GM12873 (cell line): Measurements from ENCODE around the gene PDZD4.

Experiments used
- CTCF ChIP-seq: IDR thresholded peaks from 2 replicates; pipeline ENCODE4 v1.5.1; 2012; ENCODE audit warnings: low read depth, mild to moderate bottlenecking, moderate library complexity, low read length, control low read depth; ENCODE audit not compliant: insufficient read depth; ENCODE audit errors: missing control alignments

PDZD4 gene

GRCh38 chrX:153851981-153852380, 21.6 kb upstream of the PDZD4 start:
- TF ChIP-seq CTCF, result no peak

- no peak for TF ChIP-seq CTCF
Observed at GRCh38 chrX:153848325-153848724, 18.0 kb upstream of the PDZD4 start.

GRCh38 chrX:153845842-153846241, 15.5 kb upstream of the PDZD4 start:
- TF ChIP-seq CTCF, result no peak

GRCh38 chrX:153845195-153845594, 14.9 kb upstream of the PDZD4 start:
- TF ChIP-seq CTCF, result no peak

- no peak for TF ChIP-seq CTCF
Observed at GRCh38 chrX:153844509-153845082, 14.3 kb upstream of the PDZD4 start.

GRCh38 chrX:153836921-153837320, 6.6 kb upstream of the PDZD4 start:
- TF ChIP-seq CTCF, result no peak

- no peak for TF ChIP-seq CTCF
Observed at GRCh38 chrX:153832728-153833127, 2.4 kb upstream of the PDZD4 start.
